Tibial nerve (tissue), 4 donors: ENCODE data around the gene CHRNE.

Source experiments
- CTCF ChIP-seq, 5 experiments: fragments of 200-600 bp in 3 of 5; fragments of 450-650 bp in 2 of 5; sonication (generic) in 3 of 5; IDR thresholded peaks; one replicate each; pipeline ENCODE4 v1.5.1; 2016 to 2019; ENCODE audit warnings: antibody characterized with exemption in 5 of 5, mild to moderate bottlenecking in 3 of 5, moderate library complexity in 2 of 5
- EP300 ChIP-seq, 2 donors: sonication (generic); formaldehyde crosslinking; IDR thresholded peaks; one replicate each; pipeline ENCODE4 v1.6.1; 2017; ENCODE audit warnings: antibody characterized with exemption in 2 of 2, mild to moderate bottlenecking in 1 of 2
- POLR2A ChIP-seq, 2 donors: fragments of 450-650 bp; IDR thresholded peaks; one replicate each; pipeline ENCODE4 v1.6.1; 2017; ENCODE audit warnings: antibody characterized with exemption in 2 of 2, mild to moderate bottlenecking in 2 of 2, moderate library complexity in 2 of 2

- TF ChIP-seq POLR2A (IDR thresholded peaks at IDR 0.05) (no peak), CTCF (IDR thresholded peaks at IDR 0.05) (no peak), EP300 (IDR thresholded peaks at IDR 0.05) (no peak)
Measured at GRCh38 chr17:4860651-4861050, 42.2 kb downstream of the CHRNE start.
